HL-60 (cell line): ENCODE results near the gene XRRA1.
"Not testable (repeated sequence)": the region's sequence is repeated elsewhere in the genome, so short reads cannot be mapped to it uniquely, and the experiment has no call there.

Source experiments
- DNase-seq, 2 experiments: peaks; one replicate each; pipeline ENCODE4 v3.0.0-alpha.2; 2010 to 2020; ENCODE audit warnings: low read depth in 1 of 2, low spot score in 1 of 2
- H3K27ac ChIP-seq: fragments of 250-450 bp; sonication (Bioruptor Pico); replicated peaks from 2 replicates; pipeline ENCODE4 v1.5.1; 2020; ENCODE audit warnings: mild to moderate bottlenecking, moderate library complexity
- H3K27me3 ChIP-seq: fragments of 250-450 bp; sonication (Bioruptor Pico); 2 replicates; pipeline ENCODE4 v1.5.1; 2021; ENCODE audit warnings: mild to moderate bottlenecking, moderate library complexity; ENCODE audit not compliant: insufficient read depth, poor library complexity, severe bottlenecking
- H3K4me3 ChIP-seq: replicated peaks from 2 replicates; pipeline ENCODE4 v1.5.1; 2011; ENCODE audit warnings: mild to moderate bottlenecking, control low read depth, low read length; ENCODE audit not compliant: insufficient read depth
- GABPA ChIP-seq: IDR thresholded peaks from 2 replicates; pipeline ENCODE4 v1.6.1; 2012; ENCODE audit warnings: low read depth
- POLR2AphosphoS5 ChIP-seq: IDR thresholded peaks from 2 replicates; pipeline ENCODE4 v1.6.1; 2012; ENCODE audit warnings: low read depth
- SPI1 ChIP-seq: IDR thresholded peaks from 2 replicates; pipeline ENCODE4 v1.6.1; 2012; ENCODE audit warnings: low read depth, mild to moderate bottlenecking, borderline replicate concordance
- TF ChIP-seq, protein P1 (sequence below): IDR thresholded peaks from 2 replicates; pipeline ENCODE4 v1.6.1; 2012; ENCODE audit warnings: low read depth; ENCODE audit not compliant: insufficient replicate concordance
- TF ChIP-seq, protein P2 (sequence below): IDR thresholded peaks from one replicate; pipeline ENCODE4 v1.5.1; 2011; ENCODE audit warnings: low read length, control low read depth, inconsistent platforms; ENCODE audit not compliant: insufficient read depth

Gene XRRA1

DNA sequence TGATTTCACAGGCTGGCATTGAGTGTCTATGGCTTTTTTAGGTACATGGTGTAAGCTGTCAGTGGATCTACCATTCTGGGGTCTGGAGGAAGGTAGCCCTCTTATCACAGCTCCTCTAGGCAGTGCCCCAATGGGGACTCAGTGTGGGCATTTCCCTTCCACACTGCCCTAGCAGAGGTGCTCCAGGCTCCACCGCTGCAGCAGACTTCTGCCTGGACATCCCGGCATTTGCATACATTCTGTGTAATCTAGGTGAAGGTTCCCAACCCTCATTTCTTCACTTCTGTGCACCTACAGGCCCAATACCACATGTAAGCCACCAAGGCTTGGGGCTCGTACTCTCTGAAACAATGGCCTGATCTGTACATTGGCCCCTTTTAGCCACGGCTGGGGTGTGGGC is 122.0 kb downstream of the XRRA1 start:
- Histone ChIP-seq H3K27me3 (no peaks in the 10 kb centered on the region), H3K4me3 (no peak overlapping the region), H3K27ac (no peak overlapping the region)
- TF ChIP-seq, protein P1, sequence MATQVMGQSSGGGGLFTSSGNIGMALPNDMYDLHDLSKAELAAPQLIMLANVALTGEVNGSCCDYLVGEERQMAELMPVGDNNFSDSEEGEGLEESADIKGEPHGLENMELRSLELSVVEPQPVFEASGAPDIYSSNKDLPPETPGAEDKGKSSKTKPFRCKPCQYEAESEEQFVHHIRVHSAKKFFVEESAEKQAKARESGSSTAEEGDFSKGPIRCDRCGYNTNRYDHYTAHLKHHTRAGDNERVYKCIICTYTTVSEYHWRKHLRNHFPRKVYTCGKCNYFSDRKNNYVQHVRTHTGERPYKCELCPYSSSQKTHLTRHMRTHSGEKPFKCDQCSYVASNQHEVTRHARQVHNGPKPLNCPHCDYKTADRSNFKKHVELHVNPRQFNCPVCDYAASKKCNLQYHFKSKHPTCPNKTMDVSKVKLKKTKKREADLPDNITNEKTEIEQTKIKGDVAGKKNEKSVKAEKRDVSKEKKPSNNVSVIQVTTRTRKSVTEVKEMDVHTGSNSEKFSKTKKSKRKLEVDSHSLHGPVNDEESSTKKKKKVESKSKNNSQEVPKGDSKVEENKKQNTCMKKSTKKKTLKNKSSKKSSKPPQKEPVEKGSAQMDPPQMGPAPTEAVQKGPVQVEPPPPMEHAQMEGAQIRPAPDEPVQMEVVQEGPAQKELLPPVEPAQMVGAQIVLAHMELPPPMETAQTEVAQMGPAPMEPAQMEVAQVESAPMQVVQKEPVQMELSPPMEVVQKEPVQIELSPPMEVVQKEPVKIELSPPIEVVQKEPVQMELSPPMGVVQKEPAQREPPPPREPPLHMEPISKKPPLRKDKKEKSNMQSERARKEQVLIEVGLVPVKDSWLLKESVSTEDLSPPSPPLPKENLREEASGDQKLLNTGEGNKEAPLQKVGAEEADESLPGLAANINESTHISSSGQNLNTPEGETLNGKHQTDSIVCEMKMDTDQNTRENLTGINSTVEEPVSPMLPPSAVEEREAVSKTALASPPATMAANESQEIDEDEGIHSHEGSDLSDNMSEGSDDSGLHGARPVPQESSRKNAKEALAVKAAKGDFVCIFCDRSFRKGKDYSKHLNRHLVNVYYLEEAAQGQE, result no peak
- TF ChIP-seq GABPA (no peak), POLR2AphosphoS5 (no peak), SPI1 (no peak)
- TF ChIP-seq, protein P2, sequence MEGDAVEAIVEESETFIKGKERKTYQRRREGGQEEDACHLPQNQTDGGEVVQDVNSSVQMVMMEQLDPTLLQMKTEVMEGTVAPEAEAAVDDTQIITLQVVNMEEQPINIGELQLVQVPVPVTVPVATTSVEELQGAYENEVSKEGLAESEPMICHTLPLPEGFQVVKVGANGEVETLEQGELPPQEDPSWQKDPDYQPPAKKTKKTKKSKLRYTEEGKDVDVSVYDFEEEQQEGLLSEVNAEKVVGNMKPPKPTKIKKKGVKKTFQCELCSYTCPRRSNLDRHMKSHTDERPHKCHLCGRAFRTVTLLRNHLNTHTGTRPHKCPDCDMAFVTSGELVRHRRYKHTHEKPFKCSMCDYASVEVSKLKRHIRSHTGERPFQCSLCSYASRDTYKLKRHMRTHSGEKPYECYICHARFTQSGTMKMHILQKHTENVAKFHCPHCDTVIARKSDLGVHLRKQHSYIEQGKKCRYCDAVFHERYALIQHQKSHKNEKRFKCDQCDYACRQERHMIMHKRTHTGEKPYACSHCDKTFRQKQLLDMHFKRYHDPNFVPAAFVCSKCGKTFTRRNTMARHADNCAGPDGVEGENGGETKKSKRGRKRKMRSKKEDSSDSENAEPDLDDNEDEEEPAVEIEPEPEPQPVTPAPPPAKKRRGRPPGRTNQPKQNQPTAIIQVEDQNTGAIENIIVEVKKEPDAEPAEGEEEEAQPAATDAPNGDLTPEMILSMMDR, result no peak
- DNase-seq, result no peak

DNA sequence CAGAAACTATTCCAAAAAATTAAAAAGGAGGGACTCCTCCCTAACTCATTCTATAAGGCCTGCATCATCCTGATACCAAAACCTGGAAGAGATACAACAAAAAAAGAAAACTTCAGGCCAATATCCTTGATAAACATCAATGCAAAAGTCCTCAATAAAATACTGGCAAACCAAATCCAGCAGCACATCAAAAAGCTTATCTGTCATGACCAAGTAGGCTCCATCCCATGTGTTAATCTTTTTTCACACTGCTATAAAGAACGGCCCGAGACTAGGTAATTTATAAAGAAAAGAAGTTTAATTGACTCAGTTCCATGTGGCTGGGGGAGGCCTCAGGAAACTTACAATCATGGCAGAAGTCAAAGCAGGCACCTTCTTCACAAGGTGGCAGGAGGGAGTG is 123.3 kb downstream of the XRRA1 start:
- not testable (repeated sequence) for H3K27ac ChIP-seq, DNase-seq, H3K27me3 ChIP-seq, H3K4me3 ChIP-seq

GRCh38 chr11:74824285-74824982 is 124.5 kb downstream of the XRRA1 start:
- DNase-seq, result no peak
- TF ChIP-seq SPI1, result no peak
- TF ChIP-seq, protein P1, result no peak
- TF ChIP-seq, protein P2, result no peak
- TF ChIP-seq POLR2AphosphoS5, result no peak
- TF ChIP-seq GABPA, result no peak

GRCh38 chr11:74822170-74822569 is 126.7 kb downstream of the XRRA1 start:
- TF ChIP-seq, protein P1, result no peak
- TF ChIP-seq SPI1 (no peak), POLR2AphosphoS5 (no peak), GABPA (no peak)
- TF ChIP-seq, protein P2, result no peak
- no peak overlapping the region for H3K27ac ChIP-seq
- H3K4me3 ChIP-seq, result no peak overlapping the region
- no peaks in the 10 kb centered on the region for H3K27me3 ChIP-seq
- DNase-seq, result no peak

More at GRCh38 chr11:74824285-74824982, 124.5 kb downstream of the XRRA1 start:
- no peaks in the 10 kb centered on the region for H3K27me3 ChIP-seq
- H3K4me3 ChIP-seq, result no peak overlapping the region
- no peak overlapping the region for H3K27ac ChIP-seq
